ENCODE data around the gene MTCL1. TPM values are rescaled to one million over a fixed set of nuclear protein-coding genes. Genes with fewer than 3 reads are reported as not detected.

The MTCL1 gene
- total and polyA plus RNA-seq, 2 of the 8 experiments (the other 6 are each of a cell fraction or from before 2014, with no cell fraction given) = 16.6 to 60.8 TPM

GRCh38 chr18:8865934-8866333 lies 160.6 kb downstream of the MTCL1 start (continued):
- no peak for TF ChIP-seq EZH2 (IDR thresholded peaks at IDR 0.05; ENCODE audit: low read depth, low read length, severe bottlenecking)
- no peak for TF ChIP-seq BCL11A (IDR thresholded peaks at IDR 0.05; ENCODE audit: low read depth in 2 of 2, low read length in 2 of 2)
- no peak for TF ChIP-seq TBP (IDR thresholded peaks at IDR 0.05; ENCODE audit: low read depth, low read length)
- no peak for TF ChIP-seq SP2 (IDR thresholded peaks at IDR 0.05; ENCODE audit: low read length)
- no peak for TF ChIP-seq CBX8 (IDR thresholded peaks at IDR 0.05; ENCODE audit: borderline replicate concordance, low read depth, low read length)
